Activated CD8-positive, alpha-beta memory T cell treated with anti-CD3 and anti-CD28 coated beads for 4 hours (primary cell): Measurements from ENCODE around the gene PPP1R14B.
A peak's percentile ranks its signal among the peaks of the same experiment; 100 is the strongest.

ENCODE experiments used
- DNase-seq, 2 donors: peaks; one replicate each; pipeline ENCODE4 v3.0.0-alpha.2; 2020; ENCODE audit warnings: low read depth in 2 of 2

Gene PPP1R14B

DNA sequence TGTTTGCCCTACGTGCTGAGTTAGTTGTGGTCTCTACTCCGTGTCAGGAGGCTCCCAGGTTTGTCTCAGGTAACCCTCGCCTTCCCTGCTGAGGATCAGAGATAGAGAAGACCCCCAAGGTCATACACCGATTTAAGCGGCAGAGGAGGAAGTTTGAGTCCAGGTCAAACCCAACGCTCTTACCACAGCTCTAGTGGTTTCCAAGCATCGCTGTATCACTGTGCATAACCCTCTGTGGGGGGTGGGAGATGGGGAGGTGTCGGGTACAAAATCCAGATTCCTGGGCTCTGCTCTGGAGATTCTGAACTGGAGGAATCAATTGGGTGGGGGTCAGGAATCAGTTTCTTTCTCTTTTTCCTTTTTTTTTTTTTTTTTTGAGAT lies 15.8 kb downstream of the PPP1R14B start:
- DNase-seq: no peak

- peak; percentile 66 to 77 for DNase-seq
Measured at GRCh38 chr11:64230171-64230984, 16.4 kb downstream of the PPP1R14B start, which contains the start of gene DNAJC4. Gene DNAJC4 (plus strand): TSS chr11:64230548. CDS start chr11:64230855, 307 bp downstream.

DNA sequence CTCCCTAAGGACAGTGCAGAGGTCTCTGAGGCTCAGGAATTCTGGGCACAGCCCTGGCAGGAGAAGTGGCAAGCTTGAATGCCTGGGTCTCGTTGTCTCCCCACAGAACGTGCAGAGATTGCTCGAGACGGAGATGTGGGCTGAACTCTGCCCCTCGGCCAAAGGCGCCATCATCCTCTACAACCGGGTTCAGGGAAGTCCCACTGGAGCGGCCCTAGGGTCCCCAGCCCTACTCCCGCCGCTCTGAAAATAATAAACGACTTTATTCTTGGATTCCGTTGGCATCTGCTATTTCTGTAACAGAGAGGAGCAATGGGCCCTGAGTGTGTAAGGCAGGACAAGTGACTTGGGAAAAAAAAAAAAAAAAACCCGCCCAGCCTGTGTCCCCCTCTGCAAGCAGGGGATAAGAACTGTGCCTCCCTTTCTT lies 17.0 kb downstream of the PPP1R14B start:
- no peak for DNase-seq

GRCh38 chr11:64229090-64229743 lies 17.5 kb downstream of the PPP1R14B start:
- DNase-seq: no peak

DNA sequence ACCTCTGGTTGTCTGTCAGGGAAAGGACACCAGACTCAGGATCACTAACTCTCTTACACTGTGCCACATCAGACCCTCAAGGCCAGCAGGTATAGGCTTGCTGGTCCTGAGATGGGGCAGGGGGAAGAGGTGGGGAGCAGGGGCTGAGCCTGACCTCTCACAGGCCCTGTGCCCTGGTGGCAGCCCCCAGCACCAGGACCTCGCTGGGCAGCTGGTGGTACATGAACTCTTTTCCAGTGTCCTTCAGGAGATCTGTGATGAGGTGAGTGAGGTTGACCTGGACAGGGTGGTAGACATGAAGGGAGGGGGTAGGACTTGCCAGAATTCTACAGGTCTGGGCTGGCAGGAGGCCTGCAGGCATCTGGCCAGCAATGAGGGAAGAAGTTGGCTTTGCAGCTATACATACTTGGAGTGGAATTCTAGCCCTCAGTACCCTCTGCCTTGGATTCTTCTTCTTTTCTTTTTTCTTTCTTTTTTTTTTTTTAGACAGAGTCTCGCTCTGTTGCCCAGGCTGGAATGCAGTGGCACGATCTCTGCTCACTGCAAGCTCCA lies 19.3 kb downstream of the PPP1R14B start:
- no peak for DNase-seq

DNA sequence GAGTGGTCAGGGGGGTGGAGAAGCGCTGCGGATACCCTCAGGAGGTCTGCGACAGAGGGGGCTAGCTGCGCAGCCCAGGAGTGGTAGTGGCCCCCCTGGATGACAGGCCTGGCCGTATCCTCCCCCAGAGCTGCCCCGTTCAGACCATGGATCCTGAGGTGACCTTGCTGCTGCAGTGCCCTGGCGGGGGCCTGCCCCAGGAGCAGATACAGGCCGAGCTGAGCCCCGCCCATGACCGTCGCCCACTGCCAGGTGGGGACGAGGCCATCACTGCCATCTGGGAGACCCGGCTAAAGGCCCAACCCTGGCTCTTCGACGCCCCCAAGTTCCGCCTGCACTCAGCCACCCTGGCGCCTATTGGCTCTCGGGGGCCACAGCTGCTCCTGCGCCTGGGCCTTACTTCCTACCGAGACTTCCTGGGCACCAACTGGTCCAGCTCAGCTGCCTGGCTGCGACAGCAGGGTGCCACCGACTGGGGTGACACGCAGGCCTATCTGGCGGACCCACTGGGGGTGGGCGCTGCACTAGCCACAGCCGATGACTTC lies 20.2 kb downstream of the PPP1R14B start:
- DNase-seq: no peak

GRCh38 chr11:64225608-64226506 lies 20.9 kb downstream of the PPP1R14B start, which contains the start of the genes NUDT22 and TRPT1:
Gene NUDT22 (plus strand): TSS chr11:64226274. CDS start chr11:64226653, 379 bp downstream.
Gene TRPT1 (minus strand): TSS chr11:64226186. CDS start chr11:64225860, 326 bp downstream.
- DNase-seq: peak; percentile 82 to 84

GRCh38 chr11:64224891-64225607 lies 21.7 kb downstream of the PPP1R14B start:
- DNase-seq: no peak

- DNase-seq: no peak
Measured at GRCh38 chr11:64224151-64224890, 22.4 kb downstream of the PPP1R14B start.

GRCh38 chr11:64223001-64223651 lies 23.6 kb downstream of the PPP1R14B start:
- no peak for DNase-seq

DNA sequence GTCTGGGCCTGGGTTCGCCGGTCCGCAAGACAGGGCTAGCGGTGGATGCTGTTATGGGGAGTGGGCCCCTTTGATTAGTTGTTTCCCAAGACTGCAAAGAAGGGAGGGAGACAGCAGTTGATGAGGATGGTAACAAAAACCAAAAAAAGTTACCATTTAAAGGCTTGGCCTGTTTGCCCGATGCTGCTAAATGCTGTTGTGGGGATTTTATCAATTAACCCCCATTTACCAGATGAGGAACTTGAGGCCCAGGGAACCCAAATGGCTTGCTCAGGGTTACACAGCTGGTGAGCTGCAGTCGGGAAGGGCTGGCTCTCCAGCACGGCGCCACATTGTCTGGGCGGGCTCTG lies 24.1 kb downstream of the PPP1R14B start:
- DNase-seq: no peak

DNA sequence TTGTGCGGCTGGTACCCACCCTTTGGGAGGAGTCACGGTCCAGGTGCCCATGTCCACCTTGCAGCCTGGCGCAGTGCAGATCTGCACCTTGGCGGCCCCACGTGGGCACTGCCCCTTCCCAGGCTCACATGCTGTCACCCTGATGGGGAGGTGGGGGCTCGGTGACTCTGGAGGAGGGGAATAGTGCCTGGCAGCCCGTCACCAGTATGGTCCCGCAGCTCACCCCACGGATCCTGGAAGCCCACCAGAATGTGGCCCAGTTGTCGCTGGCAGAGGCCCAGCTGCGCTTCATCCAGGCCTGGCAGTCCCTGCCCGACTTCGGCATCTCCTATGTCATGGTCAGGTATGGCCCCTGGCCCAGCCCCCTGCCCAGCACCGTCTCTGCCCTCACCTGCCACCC lies 25.9 kb downstream of the PPP1R14B start:
- no peak for DNase-seq

DNA sequence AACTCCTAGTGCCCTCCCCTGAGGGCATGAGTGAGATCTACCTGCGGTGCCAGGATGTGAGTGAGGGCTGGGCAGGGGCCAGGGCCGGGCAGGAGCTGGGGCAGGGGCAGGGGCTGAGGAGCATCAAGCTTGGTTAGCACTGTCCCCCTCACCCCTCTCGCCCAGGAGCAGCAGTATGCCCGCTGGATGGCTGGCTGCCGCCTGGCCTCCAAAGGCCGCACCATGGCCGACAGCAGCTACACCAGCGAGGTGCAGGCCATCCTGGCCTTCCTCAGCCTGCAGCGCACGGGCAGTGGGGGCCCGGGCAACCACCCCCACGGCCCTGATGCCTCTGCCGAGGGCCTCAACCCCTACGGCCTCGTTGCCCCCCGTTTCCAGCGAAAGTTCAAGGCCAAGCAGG lies 26.5 kb downstream of the PPP1R14B start:
- no peak for DNase-seq

- DNase-seq: no peak
Measured at GRCh38 chr11:64219755-64220154, 27.0 kb downstream of the PPP1R14B start.

DNA sequence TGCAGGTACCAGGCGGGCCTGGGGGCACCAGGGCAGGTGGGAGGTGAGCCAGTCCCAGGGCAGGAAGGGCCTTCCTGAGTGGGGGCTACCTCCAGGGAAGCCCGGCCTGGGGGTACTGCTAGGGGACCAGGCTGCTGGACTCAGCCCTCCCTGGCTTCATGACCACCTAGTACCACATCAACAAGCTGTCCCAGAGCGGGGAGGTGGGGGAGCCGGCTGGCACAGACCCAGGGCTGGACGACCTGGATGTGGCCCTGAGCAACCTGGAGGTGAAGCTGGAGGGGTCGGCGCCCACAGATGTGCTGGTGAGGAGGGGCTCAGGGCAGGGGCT lies 27.4 kb downstream of the PPP1R14B start:
- no peak for DNase-seq

GRCh38 chr11:64218628-64219353 lies 28.0 kb downstream of the PPP1R14B start:
- no peak for DNase-seq

- DNase-seq: no peak
Measured at GRCh38 chr11:64216879-64217278, 29.9 kb downstream of the PPP1R14B start.

GRCh38 chr11:64211181-64211872 lies 35.4 kb downstream of the PPP1R14B start:
- DNase-seq: no peak
